HG02973 (cell line): ENCODE results near the gene C16orf96.

Experiments
- ATAC-seq: cut with Tn5 transposase; IDR thresholded peaks from one replicate; pipeline ENCODE4 v1.9.1; 2021; ENCODE audit warnings: moderate library complexity; ENCODE audit not compliant: unreplicated experiment

Gene C16orf96

GRCh38 chr16:4599037-4599436 is 42.9 kb downstream of the C16orf96 start:
- ATAC-seq: no peak

DNA sequence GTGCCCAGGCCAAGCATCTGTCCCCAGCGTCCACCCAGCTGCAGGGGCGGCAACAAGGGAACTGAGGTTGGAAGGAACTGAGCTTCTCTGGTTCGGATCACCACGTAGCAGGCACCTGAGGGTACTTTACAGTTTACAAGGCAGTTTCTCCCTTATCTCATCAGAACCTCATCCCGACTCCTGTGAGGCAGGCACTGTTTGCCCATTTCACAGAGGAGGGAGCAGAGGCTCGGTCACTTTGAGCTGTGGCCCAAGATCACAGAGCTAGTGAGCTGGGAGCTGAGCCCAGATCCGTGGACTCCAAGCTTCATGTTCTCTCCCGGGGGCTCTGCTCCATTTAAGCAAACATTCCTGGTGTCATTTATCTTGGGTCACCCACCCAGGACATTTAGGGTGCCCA is 43.4 kb downstream of the C16orf96 start:
- ATAC-seq: no peak

GRCh38 chr16:4601036-4601863 is 45.1 kb downstream of the C16orf96 start:
- ATAC-seq: no peak

DNA sequence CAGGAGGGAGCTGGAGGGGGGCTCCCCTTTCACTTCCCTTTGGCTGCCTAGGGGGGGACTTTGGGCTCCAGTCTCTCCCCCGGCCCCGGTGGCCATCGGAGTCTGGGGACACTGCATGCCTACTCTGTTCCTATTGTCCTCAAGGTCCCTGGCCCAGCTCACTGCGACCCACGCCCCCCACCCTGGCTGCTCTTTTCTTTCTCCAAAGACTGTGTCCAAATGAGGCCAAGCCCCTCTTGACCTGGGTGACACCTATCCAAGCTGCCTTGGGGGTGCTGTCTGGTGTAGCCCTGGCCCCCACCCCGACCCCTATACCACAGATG is 45.7 kb downstream of the C16orf96 start:
- no peak for ATAC-seq

DNA sequence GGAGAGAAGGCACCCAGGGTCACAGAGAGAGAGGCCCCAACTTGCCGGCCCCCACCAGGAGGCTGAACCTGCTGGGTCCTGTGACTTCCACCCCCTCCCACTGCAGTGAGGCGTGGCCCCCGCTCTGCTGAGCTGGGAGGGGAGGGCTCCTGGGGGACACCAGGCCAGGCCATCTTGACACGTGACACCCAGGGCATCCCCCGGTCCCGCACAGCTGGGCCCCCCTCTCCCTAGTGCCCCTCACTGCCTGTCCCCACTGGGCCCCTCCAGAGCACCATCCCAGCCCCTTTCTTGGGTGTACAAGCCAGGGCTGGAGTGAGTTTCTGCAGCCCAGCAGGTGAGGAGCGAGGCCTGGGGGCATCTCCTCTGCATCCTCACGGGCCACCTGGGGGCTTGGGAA is 46.2 kb downstream of the C16orf96 start:
- no peak for ATAC-seq

DNA sequence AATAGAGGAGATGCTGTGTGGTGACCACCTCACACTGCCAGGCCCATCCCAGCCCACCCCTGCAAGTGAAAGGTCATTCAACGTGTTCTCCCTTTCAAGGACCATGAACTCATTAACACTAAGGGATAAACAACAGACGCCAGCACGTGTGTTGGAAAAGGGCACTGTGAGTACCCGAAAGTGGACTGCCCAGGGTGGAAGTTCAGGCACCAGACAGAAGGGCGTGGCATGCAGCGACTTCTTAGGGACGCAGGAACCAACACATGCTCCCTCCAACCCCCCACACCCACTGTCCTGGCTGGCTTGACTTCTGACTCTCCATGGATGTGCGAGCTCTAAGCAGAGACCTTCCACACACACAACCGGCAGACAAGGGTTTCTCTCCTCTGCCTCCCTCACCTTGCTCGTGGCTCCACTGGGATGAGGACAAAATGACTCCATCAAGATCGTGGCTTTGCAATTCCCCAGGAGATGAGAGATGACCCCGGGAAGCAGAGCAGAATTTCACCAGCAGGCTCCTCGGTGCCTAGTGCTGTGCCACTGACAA is 47.6 kb downstream of the C16orf96 start:
- ATAC-seq: no peak

DNA sequence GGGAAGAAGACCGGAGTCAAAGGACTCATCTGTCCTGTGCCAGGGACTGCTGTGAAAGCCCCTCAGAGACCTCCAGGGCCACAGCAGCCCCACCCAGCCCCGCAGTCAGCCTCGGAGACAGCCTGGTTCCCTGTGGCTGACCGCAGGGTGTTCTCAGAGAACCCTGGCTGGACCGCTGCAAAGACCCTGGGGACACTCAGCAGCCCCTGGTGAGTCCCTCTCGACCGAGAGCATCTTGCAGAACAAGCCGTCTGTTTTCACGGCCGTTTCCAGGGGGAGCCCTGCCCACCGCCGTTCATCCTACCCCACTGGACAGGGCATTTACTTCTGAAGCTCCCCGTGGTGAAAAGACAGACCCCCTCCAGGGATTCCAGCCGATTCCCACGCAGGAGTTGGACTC is 48.3 kb downstream of the C16orf96 start:
- ATAC-seq: no peak

GRCh38 chr16:4606354-4606753 is 50.2 kb downstream of the C16orf96 start:
- no peak for ATAC-seq

DNA sequence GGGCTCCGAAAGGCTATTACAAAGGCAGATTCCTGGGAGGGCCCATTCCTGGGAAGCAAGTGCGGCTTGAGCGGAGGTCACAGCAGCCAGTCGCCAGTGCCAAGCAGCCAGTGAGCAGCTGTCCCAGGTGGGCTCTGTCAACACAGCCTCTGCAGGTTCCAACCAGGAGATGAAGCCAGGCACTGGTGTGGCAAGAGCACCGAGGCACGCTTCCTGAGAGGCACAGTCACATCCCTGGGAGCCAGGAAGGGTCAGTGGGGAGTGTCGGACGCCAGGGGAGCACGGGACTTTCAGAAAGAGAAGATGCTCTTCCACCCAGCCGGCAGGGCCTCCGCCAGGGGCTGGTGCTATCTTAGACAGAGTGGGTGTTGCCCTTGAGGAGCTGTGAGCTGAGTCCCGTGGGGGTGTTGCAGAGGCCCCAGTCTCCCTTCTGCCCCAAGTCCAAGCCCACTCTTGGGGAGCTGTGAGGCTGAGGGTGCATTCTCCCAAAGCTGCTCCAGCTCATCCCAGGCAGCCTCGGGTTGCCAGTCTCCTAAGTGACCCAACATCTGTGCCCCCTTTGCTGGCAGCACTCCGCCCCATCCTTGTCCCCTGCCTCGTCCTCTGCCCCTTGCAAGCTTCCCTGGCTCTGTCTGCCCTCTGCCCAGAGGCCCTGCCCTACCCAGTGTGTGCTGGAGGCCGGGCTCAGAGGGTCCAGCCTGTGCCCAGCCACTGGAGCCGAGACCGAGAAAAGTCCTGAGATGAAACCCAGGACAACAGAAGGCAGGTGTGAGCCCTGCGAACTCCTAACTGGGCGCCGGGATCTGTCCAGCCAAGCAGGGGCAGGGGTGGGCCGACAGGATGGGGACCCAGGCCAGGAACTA is 51.9 kb downstream of the C16orf96 start:
- no peak for ATAC-seq

GRCh38 chr16:4608704-4608980 is 52.5 kb downstream of the C16orf96 start:
- no peak for ATAC-seq

DNA sequence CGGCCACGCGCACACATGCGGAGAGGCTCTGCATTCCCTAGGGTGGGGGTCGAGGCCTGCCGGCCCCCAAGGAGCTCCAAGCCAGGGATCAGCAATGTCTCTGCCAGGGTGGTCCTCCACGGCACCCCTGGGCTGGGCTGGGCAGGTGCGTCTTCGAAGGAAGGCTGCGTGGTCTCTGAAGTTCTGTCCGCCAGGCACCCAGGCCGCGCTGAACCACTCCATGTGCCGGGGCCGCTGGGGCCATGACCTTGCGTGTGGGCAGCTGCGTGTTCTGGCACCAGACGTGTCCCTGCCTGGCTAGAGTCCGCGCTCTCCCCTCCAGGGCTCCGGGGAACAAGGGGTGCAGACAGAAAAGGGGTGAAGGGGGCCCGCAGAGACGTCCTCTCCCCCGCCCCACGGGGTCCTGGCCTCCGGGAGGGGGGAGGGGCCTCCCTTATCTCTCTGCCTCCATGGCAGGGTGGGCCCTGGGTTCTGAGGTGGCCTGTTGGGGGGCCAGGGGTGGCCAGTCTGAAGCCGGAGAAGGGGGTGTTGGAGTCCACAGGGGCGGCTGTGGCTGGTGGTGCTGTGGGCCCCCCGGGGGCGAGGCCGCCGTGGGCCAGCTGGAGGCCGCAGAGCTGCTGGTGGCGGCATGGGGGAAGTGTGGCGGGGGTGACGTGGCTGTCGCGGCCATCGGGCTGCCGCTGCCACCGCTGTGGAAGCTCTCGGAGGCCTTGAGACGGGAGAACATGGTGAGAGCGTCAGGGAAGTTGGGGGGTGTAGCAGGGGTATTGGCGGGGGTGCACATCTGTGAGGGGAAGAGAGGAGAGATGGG is 53.3 kb downstream of the C16orf96 start:
- ATAC-seq: no peak

DNA sequence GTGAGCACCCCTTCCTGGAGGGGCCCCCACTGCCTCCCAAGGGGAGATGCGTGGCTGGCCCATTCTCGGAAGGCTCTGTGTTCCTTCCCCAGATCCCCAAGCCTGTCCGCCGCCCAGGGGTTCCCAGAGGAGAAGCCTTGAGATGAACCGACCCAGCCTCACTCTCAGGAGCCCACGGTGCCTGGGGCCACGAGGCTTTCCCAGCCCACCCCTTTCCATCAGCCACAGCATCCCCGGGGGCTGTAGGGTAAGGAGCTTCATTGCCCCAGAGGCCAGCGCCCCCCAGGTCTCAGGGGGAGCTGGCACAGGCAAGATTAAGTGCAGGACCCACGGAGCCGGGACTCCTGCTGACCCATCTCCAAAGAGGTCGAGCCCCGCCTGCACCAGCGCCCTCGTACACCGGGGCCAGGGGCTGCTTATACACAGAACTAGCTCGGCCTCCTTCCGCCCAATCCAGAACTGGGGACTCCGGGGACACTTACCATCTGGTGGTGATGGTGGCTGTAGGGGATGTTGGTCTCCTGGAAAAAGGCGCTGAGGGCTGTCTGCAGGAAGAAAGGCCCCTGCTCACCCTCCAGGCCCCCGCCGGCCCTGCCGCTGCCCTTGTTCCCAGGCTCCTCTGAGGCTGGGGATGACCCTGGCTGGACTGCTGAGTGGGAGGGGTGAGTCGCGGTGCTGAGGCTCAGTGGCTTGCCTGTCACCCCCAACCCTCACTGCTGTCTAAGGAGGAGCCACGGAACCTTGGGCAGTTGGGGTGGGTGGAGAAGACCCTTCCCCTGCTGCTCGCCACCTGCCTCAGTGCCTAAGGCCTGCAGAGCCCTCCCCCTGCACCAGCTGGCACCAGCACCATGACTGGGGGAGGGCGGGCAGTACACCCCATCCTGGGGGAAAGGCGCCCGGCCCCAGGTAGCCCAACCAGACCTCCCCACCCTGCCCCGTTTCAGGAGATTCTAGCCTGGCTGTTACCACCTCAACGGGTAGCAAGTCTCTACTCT is 54.2 kb downstream of the C16orf96 start:
- ATAC-seq: no peak

DNA sequence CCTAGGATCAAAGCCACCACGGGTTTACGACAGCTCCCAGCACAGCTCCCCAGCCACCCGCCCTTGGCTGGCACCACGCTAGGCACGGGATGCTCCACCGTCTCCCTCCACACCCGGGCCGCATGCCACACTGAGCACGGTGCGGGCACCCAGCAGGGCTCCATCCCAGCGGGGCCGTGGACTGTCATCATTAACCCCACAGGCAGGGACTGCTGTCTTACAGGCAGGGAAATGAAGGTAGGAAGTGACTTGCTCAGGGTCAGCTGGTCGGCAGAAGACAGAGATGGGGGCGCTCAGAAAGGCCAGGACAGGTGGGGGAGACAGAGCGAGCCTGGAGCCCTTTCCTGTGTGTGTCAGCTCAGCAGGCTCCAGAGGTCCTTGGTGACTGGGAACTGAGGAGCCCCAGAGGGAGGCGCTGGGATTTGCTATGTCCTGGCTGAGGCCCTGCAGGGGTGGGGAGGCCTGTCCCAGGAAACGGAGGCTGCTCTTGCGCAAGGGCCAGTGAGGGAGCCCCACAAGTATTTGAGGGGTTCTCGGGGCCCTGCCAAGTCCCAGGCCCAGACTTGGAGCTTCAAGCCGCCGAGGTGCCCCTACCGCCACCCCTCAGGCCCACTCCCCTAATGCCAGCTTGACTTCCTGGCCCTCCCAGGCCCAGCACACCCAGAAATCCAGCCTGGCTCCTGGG is 55.3 kb downstream of the C16orf96 start:
- no peak for ATAC-seq

- ATAC-seq: no peak
Observed at GRCh38 chr16:4612474-4612931, 56.4 kb downstream of the C16orf96 start.

GRCh38 chr16:4612977-4613635 is 57.0 kb downstream of the C16orf96 start:
- no peak for ATAC-seq

- no peak for ATAC-seq
Observed at GRCh38 chr16:4613636-4614570, 57.8 kb downstream of the C16orf96 start.

- peak; percentile 52 for ATAC-seq
Observed at GRCh38 chr16:4614571-4615383, 58.6 kb downstream of the C16orf96 start, which contains the start of gene UBALD1. TSS of gene UBALD1 (minus strand) at chr16:4614888. CDS start at chr16:4614797, 91 bp downstream.
